Hematopoietic multipotent progenitor cell treated with erythropoietin and hydrocortisone succinate and interleukin-3 and kit ligand, for 6 days (in vitro differentiated cells): ENCODE results near the gene OVCA2.

Experiments used
- DNase-seq: peaks from one replicate; pipeline ENCODE4 v3.0.0-alpha.2; 2015

The OVCA2 gene

DNA sequence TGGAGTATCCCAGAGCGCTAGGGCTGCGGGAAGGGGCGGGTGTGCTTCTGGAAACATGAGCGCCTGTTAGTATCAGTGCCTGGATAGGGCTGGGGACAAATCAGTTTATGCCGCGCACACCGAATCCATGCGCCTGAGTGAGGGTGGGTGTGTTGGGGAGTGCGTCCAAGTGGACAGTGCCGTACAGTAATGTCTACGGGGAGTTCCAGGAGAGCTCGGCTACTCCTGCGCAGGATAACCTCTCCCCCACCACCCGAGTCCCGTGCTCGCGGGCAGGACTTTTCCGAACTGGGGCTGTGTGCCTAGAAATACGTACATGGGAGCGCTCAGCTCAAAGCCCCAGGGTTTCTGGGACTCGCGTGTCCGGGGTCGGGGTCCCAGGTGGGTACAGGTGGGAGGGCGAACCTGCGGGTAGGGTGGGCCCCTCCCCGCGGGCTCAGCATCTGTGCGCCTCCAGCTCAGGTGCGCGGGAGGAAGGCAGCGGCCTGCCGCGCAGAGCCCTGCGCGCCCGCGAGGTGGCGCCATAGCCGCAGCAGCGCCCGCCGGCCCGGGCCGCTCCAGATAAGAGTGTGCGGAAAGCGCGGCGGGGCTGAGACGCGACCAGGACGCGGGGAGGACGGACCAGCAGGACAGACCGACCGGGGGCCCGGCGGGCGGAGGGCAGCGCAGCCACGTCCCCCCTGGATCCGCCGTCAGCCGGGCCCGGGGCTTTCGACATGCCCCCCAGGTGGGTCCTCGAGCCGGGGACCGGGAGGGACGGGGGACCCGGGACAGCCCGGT lies 12.9 kb downstream of the OVCA2 start, which contains the start of gene HIC1:
Gene HIC1 (plus strand): TSS at position 592 of the 780 bp plus-strand sequence. CDS start 1,588 bp downstream, outside the sequence.
- peak; percentile 80 for DNase-seq

DNA sequence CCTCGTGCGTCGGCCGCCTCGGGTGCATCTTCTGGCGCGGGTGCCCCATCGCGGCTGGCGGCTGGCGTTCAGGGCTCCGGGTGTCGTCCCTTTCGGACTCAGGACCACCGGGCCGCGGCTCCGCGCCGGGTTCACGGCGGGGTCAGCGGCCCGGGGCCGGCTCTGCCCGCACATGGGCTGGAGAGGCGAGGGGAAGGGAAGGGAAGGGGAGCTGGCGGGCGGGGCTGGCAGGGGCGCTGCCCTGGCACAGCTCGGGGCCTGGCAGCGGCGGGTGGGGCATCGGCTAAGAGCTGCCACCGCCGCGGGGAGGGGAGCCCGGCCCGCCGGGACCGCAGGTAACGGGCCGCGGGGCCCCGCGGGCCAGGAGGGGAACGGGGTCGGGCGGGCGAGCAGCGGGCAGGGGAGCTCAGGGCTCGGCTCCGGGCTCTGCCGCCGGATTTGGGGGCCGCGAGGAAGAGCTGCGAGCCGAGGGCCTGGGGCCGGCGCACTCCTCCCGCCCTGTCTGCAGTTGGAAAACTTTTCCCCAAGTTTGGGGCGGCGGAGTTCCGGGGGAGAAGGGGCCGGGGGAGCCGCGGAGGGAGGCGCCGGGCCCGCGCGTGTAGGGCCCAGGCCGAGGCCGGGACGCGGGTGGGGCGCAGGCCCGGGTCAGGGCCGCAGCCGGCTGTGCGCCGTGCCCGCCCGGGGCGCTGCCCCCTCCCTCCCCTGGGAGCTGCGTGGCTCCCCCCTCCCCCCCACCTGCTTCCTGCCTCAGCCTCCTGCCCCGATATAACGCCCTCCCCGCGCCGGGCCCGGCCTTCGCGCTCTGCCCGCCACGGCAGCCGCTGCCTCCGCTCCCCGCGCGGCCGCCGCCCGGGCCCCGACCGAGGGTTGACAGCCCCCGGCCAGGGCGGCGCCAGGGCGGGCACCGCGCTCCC lies 13.7 kb downstream of the OVCA2 start:
- no peak for DNase-seq

DNA sequence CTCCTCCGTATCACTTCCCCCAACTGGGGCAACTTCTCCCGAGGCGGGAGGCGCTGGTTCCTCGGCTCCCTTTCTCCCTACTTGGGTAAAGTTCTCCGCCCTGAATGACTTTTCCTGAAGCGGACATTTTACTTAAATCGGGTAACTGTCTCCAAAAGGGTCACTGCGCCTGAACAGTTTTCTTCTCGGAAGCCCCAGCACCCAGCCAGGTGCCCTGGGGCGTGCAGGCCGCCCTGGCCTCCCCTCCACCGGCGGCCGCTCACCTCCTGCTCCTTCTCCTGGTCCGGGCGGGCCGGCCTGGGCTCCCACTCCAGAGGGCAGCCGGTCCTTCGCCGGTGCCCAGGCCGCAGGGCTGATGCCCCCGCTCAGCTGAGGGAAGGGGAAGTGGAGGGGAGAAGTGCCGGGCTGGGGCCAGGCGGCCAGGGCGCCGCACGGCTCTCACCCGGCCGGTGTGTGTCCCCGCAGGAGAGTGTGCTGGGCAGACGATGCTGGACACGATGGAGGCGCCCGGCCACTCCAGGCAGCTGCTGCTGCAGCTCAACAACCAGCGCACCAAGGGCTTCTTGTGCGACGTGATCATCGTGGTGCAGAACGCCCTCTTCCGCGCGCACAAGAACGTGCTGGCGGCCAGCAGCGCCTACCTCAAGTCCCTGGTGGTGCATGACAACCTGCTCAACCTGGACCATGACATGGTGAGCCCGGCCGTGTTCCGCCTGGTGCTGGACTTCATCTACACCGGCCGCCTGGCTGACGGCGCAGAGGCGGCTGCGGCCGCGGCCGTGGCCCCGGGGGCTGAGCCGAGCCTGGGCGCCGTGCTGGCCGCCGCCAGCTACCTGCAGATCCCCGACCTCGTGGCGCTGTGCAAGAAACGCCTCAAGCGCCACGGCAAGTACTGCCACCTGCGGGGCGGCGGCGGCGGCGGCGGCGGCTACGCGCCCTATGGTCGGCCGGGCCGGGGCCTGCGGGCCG lies 14.7 kb downstream of the OVCA2 start:
- peak; percentile 46 for DNase-seq

DNA sequence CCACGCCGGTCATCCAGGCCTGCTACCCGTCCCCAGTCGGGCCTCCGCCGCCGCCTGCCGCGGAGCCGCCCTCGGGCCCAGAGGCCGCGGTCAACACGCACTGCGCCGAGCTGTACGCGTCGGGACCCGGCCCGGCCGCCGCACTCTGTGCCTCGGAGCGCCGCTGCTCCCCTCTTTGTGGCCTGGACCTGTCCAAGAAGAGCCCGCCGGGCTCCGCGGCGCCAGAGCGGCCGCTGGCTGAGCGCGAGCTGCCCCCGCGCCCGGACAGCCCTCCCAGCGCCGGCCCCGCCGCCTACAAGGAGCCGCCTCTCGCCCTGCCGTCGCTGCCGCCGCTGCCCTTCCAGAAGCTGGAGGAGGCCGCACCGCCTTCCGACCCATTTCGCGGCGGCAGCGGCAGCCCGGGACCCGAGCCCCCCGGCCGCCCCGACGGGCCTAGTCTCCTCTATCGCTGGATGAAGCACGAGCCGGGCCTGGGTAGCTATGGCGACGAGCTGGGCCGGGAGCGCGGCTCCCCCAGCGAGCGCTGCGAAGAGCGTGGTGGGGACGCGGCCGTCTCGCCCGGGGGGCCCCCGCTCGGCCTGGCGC lies 15.4 kb downstream of the OVCA2 start:
- peak; percentile 30 for DNase-seq

DNA sequence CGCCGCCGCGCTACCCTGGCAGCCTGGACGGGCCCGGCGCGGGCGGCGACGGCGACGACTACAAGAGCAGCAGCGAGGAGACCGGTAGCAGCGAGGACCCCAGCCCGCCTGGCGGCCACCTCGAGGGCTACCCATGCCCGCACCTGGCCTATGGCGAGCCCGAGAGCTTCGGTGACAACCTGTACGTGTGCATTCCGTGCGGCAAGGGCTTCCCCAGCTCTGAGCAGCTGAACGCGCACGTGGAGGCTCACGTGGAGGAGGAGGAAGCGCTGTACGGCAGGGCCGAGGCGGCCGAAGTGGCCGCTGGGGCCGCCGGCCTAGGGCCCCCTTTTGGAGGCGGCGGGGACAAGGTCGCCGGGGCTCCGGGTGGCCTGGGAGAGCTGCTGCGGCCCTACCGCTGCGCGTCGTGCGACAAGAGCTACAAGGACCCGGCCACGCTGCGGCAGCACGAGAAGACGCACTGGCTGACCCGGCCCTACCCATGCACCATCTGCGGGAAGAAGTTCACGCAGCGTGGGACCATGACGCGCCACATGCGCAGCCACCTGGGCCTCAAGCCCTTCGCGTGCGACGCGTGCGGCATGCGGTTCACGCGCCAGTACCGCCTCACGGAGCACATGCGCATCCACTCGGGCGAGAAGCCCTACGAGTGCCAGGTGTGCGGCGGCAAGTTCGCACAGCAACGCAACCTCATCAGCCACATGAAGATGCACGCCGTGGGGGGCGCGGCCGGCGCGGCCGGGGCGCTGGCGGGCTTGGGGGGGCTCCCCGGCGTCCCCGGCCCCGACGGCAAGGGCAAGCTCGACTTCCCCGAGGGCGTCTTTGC lies 16.2 kb downstream of the OVCA2 start:
- no peak for DNase-seq

DNA sequence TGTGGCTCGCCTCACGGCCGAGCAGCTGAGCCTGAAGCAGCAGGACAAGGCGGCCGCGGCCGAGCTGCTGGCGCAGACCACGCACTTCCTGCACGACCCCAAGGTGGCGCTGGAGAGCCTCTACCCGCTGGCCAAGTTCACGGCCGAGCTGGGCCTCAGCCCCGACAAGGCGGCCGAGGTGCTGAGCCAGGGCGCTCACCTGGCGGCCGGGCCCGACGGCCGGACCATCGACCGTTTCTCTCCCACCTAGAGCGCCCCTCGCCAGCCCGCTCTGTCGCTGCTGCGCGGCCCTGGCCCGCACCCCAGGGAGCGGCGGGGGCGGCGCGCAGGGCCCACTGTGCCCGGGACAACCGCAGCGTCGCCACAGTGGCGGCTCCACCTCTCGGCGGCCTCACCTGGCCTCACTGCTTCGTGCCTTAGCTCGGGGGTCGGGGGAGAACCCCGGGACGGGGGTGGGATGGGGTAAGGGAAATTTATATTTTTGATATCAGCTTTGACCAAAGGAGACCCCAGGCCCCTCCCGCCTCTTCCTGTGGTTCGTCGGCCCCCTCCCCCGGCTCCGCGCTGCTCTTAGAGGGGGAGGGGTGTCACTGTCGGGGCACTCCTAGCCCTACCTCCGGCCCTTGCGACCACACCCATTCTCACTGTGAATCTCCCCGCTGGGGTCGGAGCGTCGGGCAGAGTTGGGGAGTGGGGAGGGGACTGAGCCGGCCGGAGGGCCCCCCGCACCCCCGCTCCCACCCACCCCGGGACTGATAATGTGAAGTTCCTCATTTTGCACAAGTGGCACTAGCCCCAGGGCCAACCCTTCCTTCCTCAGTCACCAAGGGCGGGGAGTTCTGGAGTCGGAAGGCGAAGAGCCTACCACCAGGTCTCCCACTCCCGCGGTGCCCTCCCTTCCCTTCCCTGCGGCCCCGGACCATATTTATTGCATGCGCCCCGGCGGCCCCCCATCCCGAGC lies 17.0 kb downstream of the OVCA2 start:
- DNase-seq = peak; percentile 85

DNA sequence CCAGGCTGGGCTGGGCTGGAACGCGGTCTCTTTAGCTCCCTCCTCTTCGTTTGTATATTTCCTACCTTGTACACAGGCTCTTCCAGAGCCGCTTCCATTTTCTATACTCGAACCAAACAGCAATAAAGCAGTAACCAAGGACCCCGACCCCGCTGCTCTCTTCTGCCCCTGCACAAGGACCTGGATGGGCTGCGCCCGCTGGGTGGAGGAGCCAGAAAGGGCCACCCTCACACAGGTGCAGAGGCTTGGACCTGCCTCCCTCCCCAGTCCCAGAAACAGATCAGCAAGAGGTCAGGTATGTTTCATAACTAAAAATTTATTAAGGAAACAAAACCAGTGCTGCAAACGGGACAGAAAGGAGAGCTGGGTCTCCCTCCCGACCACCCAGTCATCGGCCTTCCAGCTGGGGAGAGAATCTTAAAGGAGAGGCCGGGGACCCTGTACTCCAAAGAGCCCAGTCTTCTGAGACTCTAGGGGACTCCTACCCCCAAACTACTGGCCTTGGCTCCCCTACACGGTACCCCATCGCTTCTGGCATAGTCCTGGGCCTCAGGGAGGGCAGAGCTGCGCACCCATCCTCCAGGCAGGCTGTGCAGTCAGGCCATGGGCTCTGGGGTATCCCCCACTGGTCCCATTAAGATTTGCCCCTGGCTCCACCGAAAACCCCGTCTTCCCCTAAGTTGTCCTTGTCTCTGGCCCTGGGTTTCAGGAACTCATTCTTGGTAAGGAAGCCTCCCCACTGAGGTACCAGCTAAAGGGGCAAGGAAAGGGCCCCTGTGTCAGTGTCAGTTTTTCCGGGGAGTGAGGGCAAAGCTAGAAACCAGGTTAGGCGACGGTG lies 17.9 kb downstream of the OVCA2 start:
- no peak for DNase-seq

DNA sequence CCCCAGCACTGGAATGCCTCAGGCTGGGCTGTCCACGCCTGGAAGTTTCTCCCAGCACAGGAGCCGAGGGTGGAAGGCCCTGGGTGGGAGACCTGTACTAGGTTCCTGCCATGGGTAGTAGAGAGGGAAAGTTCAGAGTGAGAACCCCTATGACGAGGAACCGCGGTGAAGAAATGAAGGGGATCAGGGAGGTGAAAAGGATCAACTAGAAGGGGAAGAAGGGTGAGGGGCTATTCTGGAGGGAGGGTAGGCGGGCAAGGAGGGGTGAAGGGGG lies 18.5 kb downstream of the OVCA2 start:
- no peak for DNase-seq

DNA sequence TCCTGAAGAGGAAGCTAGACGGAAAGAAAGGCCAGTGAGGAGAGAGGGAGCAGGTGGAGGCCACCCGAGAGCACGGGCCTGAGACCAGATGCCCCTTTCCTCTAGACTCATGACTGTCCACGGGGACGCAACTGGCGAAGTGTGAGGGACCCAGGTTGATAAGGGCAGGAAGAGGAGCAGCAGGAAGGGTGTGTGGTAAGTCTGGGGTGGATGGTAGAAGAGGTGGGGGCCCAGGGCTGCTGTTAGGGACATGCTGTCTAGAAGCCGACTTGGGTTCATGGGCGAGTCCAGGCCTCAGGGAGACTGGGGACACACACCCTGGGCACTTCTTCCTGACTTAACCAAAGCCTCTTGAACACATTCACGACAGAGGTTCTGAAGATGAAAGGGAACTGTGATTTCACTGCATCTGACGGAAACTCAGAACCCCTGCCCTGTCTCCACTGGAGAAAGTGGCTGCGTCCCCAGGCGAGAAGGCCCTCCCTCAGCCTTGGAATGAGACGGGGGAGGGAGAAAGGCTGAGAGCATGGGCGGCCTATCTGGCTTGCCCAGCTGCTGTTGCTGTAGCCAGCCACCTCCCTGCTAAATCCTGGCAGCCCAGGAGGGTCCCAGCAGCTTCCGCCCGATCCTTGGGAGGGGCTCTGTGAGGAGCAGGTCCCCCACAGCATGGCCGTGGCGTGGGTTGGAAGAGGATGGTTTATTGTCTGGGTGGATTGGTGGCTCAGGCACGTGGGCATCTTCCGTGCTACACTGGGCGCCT lies 19.0 kb downstream of the OVCA2 start:
- peak; percentile 23 for DNase-seq

DNA sequence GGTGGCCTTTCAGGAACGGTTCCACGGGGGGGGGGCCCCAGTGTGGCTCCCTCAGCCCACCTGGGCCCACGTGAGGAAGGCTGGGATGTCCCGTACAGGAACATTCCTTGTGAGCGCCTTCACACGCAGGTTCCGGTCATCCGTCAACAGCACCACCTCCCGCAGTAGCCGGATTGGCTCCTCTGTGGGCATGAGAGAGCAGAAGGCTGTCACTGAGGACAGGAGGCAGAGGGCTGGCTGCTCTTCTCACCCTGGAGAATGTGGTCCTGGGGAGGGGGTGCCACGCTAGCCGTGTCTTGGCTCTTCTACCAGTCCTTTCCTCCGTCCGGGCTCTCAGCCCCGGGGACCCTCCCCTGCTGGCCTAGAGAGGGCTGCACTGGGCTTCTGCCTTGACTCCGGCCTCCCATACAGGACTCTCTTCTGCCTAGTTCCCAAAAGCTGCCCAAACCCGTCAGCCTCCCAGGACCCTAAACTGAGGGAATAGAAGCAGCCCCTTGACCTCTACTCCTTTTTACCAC lies 19.7 kb downstream of the OVCA2 start:
- no peak for DNase-seq

DNA sequence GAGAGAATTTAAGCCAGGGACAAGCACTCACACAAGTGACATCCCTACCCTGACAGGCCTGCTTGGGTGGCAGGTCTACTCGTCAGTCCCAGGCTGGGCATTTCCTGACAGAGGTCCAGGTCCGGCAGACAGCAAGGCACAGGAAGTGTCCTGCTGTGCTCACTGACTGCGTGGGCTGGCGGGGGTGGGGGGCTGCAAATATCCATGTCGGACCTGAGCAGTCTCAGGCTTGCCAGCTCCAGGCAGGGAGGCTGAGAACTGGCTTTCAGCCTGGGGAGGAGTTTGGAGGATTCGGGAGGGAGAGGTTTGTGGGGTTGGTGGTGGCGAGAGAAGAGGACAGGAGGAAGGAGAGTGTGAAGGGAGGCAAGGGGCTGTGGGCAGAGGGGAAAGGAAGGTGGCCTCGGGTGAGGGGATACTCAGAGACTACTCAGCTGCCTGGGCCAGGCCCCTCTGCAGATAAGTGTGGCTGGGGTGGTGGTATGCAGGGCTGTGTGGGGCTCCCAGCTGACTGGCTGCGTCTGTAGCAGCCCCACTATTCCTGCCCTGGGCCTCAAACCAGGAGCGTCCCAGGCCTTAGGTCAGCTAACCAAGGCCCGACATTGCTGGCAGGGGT lies 20.9 kb downstream of the OVCA2 start:
- no peak for DNase-seq

DNA sequence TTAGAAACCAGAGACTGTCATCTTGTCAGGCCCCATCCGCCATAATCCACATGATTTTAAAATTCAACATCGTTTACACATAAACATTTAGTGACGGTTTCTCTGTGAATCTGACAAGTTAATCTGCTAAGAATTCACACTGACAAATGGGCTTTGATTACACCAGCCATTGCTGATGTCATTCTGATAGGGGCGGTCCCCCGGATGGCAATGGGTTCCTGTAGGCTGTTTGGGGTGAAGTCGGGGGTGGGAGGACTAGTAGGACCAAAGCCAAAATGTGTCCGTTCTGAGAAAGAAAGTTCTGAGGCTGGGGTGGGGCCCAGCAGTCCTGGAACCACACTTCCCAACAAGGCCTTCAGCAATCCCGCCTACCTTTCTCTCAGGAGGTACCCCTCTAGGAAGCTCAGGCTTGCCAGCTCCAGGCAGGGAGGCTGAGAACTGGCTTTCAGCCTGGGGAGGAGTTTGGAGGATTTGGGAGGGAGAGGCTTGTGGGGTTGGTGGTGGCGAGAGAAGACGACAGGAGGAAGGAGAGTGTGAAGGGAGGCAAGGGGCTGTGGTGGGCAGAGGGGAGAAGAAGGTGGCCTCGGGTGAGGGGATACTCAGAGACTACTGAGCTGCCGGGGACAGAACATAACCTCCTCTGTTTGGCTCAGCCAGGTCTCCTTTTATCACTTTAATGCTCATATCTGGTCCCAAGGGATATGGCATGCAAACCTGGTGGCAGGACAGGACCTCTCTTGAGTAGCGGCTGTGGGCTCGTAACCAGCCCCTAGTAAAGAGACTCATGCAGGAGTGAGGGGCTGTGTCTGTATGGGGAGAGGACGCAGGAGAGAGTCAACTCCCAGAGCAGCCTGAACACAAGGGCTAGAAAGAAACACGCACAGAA lies 21.7 kb downstream of the OVCA2 start:
- no peak for DNase-seq

DNA sequence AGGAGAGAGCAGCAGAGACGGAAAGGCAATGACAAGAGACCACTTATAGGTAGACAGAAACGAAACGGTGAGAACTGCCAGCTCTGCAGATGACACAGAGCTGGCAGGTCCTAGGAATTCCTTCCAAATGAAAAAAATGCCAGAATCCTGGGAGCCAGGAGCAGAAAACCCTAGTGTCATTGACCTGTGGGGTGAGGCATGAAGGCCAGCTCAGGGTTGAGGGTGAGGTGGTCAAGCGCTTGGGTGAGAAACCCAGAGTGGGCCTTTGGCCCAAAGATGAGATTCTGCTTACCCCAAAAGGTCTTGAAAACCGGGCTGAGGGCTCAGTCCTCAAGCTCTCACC lies 22.3 kb downstream of the OVCA2 start:
- no peak for DNase-seq

DNA sequence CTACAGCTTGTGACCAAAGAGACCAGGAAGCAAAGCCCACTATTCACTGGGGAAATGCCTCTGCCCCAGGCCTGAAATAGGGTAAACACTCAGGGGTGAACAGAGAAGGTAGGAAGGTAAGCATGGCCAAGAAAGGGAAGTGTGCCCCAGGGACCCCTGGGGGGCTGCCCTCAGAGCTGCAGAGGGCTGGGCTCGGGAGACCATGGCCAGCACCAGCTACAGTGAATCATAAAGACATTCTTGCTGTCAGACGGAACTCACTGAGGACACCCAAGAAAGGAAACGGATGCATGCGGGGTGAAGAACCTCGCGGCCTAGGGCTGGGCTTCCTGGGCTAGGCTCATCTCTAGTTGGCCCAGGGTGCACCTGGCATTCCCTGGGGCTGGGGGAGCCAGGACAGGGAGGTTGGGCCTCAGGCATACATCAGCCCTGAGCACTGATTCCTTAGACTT lies 22.7 kb downstream of the OVCA2 start:
- DNase-seq = no peak

DNA sequence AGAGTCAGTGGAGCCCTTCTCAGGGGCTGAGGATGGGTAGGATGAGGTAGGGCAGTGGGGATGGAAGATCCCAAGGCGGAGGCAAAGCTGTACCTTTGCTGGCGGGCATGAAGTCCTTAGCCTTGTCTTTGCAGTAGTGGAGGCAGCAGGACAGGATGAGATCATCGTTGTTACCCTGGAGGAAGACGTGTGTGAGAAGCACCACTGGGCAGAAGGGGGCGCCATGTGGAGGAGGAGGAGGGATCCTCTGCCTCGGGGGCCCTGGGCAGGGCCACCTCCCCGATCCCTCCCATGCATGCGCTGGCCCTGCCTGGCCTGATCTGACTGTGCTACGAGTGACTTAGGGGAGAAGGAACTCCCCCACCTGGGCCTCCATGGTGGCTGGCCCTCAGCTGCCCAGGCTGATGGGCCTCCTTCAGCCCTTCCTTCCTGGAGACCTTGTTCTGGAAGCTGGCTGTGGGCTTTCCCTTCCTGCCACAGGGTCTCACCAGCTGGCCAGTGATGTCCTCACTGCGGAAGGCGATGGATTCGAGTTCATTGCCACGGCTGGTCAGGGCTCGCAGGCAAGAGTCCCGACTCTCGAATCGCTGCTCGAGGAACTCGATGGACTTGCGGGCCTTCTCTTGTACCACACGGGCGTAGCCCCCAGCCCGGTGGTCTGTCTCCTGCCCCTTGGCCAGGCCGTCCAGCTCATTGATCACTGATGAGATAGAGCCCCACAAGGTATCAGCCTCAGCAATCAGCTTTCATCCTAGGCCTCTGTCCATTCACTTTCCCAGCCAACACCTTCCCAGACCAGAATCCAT lies 23.4 kb downstream of the OVCA2 start:
- peak; percentile 76 for DNase-seq

DNA sequence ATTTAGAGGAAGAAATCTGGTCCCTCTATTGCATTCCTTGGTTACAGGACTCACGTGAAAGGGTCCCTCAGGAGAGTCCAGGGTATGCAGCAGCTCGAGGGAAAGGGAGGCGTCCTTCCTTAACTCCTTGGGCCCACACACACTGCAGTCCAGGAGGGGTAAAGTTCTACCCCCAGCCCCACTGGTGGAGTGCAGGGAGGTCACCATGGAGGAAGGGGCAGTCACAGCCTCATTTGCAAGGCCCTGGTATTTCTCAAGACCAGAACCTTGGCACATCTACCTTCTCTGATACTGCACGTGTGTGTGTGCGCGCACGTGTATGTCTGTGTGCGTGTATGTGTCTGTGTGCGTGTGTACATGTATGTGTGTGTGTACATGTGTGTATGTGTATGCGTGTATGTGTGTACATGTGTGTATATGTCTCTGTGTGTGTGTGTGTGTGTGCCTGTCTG lies 24.2 kb downstream of the OVCA2 start:
- no peak for DNase-seq
